Vein endothelial cell (primary cell): ENCODE results near the gene SMKR1. TPM values are rescaled to one million over a fixed set of nuclear protein-coding genes. Genes with fewer than 3 reads are reported as not detected.

Source experiments
- small RNA-seq: library from RNA; depleted of rRNA; stranded (forward); fragments of <200 nt; gene quantifications from one replicate; pipeline ENCODE3, GENCODE V24; 2012
- total RNA-seq: library from RNA; depleted of rRNA; stranded (reverse); fragments of >200 nt; gene quantifications from 2 replicates; pipeline ENCODE4 v1.2.3, GENCODE V29; 2012

The SMKR1 gene
- 0.33 TPM in 1 of 2 replicates, not detected in the other for total RNA-seq

DNA sequence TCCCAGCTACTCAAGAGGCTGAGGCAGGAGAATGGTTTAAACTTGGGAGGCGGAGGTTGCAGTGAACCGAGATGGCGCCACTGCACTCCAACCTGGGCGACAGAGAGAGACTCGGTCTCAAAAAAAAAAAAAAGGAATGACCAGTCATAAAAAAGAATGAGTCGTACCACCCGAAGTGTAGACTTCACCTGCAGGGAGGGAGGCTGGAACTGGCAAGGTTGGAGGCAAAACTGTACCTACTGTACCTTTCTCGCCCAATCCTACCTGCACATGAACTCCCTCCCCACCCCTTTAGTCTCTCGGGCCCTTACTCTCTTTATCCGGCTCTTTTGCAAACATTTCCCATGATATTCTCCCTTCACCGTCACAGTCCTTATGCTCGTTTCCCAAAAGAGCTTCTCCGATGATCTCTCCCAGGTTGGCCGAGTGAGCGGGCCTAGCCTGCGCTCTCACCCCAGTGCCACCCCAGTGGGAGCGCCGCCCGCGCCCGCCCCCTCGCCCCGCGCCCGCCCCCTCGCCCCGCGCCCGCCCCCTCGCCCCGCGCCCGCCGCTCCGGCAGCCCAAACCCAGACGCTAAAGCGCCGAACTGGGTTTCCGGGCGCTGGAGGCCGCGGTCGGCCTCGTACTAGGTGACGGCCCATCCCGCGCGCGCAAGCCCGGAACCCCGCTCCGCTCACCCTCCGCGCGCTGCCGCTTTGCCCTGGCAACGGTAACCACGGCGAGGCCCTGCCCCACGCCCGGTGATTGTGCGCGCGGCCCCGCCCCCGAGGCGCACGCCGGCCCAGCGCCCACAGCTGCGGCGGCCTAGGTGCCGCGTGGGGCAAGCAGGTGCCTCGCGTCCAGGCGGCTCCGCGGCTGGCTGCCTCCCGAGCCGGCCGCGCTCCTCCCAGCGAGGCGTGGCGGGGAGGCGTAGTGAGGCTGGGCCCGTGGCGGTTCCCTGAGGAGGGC is at the start of gene SMKR1:
TSS of gene SMKR1 (plus strand) at position 772 of the 948 bp plus-strand sequence. CDS start 294 bp downstream, outside the sequence.

Small RNA genes within 50 kb of the gene (small RNA-seq; reads per million reads assigned to genes)
- gene RNU1-72P: 0.13 reads per million
- gene SNRPGP3: not detected

Other genes with a start within 250 kb of the SMKR1 start
- 4.9 and 6.8 TPM in 2 replicates for gene STRIP2, start 68.1 kb upstream of the SMKR1 start, total RNA-seq
- gene NRF1, start 109.2 kb downstream of the SMKR1 start, total RNA-seq: 13.4 and 16.9 TPM in 2 replicates